ENCODE results near the gene SMAD3.

Gene SMAD3

GRCh38 chr15:67188551-67189218, 123.3 kb downstream of the SMAD3 start:
- no peak for TF ChIP-seq CTCF (IDR thresholded peaks at IDR 0.05; ENCODE audit: insufficient read depth, low read length, poor library complexity, severe bottlenecking)
- Histone ChIP-seq H3K27me3 (replicated peaks; ENCODE audit: control insufficient read depth, insufficient read depth, low read length) (no peaks in the 10 kb centered on the region), H3K36me3 (ENCODE audit: control insufficient read depth, insufficient read depth, low read length) (peaks cover 13% of the 10 kb centered on the region), H3K4me3 (replicated peaks; ENCODE audit: low read depth, low read length) (no peak overlapping the region)
- no peak for DNase-seq (ENCODE audit: extremely low read depth, insufficient read length)

GRCh38 chr15:67189326-67190051, 124.1 kb downstream of the SMAD3 start:
- DNase-seq (ENCODE audit: extremely low read depth, insufficient read length), result no peak
- no peak for TF ChIP-seq CTCF (IDR thresholded peaks at IDR 0.05; ENCODE audit: insufficient read depth, low read length, poor library complexity, severe bottlenecking)
- Histone ChIP-seq H3K36me3 (ENCODE audit: control insufficient read depth, insufficient read depth, low read length) (peaks cover 15% of the 10 kb centered on the region), H3K27me3 (replicated peaks; ENCODE audit: control insufficient read depth, insufficient read depth, low read length) (no peaks in the 10 kb centered on the region), H3K4me3 (replicated peaks; ENCODE audit: low read depth, low read length) (no peak overlapping the region)

GRCh38 chr15:67190326-67190725, 124.9 kb downstream of the SMAD3 start:
- Histone ChIP-seq H3K4me3 (replicated peaks; ENCODE audit: low read depth, low read length) (no peak overlapping the region), H3K27me3 (replicated peaks; ENCODE audit: control insufficient read depth, insufficient read depth, low read length) (no peaks in the 10 kb centered on the region), H3K36me3 (ENCODE audit: control insufficient read depth, insufficient read depth, low read length) (peaks cover 16% of the 10 kb centered on the region)
- no peak for TF ChIP-seq CTCF (IDR thresholded peaks at IDR 0.05; ENCODE audit: insufficient read depth, low read length, poor library complexity, severe bottlenecking)
- no peak for DNase-seq (ENCODE audit: extremely low read depth, insufficient read length)

DNA sequence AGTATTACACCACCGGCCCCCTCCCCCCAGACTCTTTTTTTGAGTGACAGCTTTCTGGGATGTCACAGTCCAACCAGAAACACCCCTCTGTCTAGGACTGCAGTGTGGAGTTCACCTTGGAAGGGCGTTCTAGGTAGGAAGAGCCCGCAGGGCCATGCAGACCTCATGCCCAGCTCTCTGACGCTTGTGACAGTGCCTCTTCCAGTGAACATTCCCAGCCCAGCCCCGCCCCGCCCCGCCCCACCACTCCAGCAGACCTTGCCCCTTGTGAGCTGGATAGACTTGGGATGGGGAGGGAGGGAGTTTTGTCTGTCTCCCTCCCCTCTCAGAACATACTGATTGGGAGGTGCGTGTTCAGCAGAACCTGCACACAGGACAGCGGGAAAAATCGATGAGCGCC, 125.4 kb downstream of the SMAD3 start:
- H3K4me3 ChIP-seq (replicated peaks; ENCODE audit: low read depth, low read length), result no peak overlapping the region
- no peak for DNase-seq (ENCODE audit: extremely low read depth, insufficient read length)
- TF ChIP-seq CTCF (IDR thresholded peaks at IDR 0.05; ENCODE audit: insufficient read depth, low read length, poor library complexity, severe bottlenecking), result no peak
- H3K27me3 ChIP-seq (replicated peaks; ENCODE audit: control insufficient read depth, insufficient read depth, low read length), result no peaks in the 10 kb centered on the region
- H3K36me3 ChIP-seq (ENCODE audit: control insufficient read depth, insufficient read depth, low read length), result peaks cover 16% of the 10 kb centered on the region

DNA sequence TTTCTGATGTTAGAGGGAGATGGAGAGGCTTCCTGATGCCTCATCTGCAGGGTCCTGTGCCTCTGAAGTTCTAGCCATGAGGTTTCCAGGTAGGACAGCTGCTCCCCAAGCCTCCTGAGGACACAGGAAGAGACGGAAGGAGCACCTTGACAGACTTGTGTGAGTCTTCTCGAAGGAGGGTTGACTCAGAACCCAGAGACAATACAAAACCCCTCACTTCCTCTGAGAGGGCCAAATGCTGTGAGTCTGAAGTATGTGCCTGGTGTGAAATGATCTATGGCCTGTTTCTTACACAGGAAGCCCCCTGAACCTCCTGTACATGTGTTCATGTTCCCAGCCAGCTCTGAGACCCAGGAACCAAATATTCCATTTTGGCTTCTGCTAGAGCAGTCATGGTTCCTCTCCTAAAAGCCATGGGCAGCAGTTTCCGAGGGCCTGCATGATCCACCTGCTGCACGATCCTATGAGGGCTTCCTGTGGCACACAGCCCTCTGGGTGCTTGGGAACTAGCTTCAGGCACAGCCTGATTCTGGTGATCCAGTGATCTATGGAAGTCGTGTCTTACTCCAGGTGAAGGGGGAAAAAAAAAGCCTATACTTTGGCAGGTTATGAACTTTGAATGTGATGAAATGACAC, 126.9 kb downstream of the SMAD3 start:
- Histone ChIP-seq H3K36me3 (ENCODE audit: control insufficient read depth, insufficient read depth, low read length) (peaks cover 16% of the 10 kb centered on the region), H3K4me3 (replicated peaks; ENCODE audit: low read depth, low read length) (no peak overlapping the region), H3K27me3 (replicated peaks; ENCODE audit: control insufficient read depth, insufficient read depth, low read length) (no peaks in the 10 kb centered on the region)
- no peak for DNase-seq (ENCODE audit: extremely low read depth, insufficient read length)
- no peak for TF ChIP-seq CTCF (IDR thresholded peaks at IDR 0.05; ENCODE audit: insufficient read depth, low read length, poor library complexity, severe bottlenecking)

All from GM06990 (cell line).